HG03565 (cell line): ENCODE measurements around the gene SSX2.
"Not testable (repeated sequence)": the region's sequence is repeated elsewhere in the genome, so short reads cannot be mapped to it uniquely, and the experiment has no call there.

Experiments
- ATAC-seq: cut with Tn5 transposase; IDR thresholded peaks from one replicate; pipeline ENCODE4 v1.9.1; 2021; ENCODE audit warnings: mild to moderate bottlenecking, moderate library complexity; ENCODE audit not compliant: unreplicated experiment

SSX2 gene, protein sequence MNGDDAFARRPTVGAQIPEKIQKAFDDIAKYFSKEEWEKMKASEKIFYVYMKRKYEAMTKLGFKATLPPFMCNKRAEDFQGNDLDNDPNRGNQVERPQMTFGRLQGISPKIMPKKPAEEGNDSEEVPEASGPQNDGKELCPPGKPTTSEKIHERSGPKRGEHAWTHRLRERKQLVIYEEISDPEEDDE

DNA sequence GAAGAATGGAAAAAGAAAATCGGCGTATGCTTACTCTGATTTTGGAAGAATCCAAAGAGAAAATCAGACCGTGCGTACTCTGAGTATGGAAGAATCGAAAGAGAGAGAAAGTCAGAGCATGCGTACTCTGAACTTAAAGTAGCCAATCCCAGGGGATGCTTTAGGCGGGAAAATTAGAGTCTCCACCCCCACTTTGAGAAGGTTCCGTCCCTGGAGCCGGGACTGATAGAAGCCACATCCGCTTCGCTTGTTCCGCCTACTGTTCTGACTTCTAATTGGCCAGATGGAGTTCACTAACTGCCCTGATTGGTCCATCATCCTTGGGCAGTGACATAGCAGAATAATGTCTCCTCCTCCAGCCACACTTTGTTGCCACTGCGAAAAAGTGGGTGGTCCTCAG is at the start of gene SSX2:
TSS of gene SSX2 (minus strand) at position 101 of the 400 bp plus-strand sequence. CDS start 1,429 bp downstream, outside the sequence.
- not testable (repeated sequence) for ATAC-seq

DNA sequence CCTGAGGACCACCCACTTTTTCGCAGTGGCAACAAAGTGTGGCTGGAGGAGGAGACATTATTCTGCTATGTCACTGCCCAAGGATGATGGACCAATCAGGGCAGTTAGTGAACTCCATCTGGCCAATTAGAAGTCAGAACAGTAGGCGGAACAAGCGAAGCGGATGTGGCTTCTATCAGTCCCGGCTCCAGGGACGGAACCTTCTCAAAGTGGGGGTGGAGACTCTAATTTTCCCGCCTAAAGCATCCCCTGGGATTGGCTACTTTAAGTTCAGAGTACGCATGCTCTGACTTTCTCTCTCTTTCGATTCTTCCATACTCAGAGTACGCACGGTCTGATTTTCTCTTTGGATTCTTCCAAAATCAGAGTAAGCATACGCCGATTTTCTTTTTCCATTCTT is 44.0 kb upstream of the SSX2 start, which contains the start of gene SSX2B:
TSS of gene SSX2B (plus strand) at position 301 of the 400 bp plus-strand sequence. CDS start 1,429 bp downstream, outside the sequence.
- not testable (repeated sequence) for ATAC-seq

DNA sequence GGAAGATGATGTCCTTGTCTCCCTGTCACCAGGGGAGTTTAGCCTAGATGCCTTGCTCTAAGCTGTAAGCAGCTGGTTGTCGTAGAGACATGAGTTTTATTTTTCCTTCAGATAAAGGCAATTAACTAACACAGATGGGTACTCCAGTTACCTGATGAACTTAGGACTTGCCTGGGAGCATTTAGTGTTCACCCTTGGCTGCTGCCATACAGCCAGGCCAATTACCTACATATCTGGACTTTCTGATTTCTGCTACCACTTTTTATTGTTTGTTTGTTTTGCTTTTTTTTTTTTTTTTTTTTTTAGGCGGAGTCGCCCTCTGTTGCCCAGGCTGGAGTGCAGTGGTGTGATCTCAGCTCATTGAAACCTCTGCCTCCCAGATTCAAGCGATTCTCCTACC is 14.9 kb downstream of the SSX2 start:
- not testable (repeated sequence) for ATAC-seq

DNA sequence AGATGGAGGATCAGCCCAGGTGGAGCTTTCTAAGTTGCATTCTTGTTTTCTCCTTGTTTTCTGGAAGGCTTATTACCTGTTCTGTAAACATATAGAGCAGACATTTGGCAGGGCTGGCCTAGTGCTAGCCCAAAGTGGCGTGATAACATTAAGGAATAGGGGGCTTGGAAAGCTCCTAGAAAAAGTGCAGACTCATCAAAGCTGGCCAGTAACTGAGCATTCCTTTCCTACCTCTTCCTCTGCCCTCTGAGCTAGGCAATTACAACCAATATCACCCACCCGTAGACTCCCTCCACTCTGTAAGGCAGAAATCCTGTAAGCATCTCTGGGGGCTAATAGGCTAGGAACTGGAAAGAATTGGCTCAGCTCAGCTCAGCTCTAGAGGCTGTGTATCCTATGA is 44.8 kb downstream of the SSX2 start:
- ATAC-seq = not testable (repeated sequence)

DNA sequence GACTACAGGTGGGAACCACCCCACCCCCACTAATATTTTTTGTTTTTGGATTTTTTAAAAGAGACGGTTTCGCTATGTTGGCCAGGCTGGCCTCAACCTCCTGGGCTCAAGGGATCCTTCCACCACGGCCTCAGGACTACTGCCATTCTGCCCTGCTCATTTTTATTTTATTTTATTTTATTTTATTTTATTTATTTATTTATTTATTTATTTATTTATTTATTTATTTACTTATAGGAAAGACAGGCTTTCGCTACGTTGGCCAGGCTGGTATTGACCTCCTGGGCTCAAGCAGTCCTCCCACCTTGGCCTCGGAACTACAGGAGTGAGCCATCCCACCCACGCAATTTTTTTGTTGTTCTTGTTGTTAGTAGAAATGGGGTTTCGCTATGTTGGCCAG is 51.5 kb downstream of the SSX2 start:
- ATAC-seq = not testable (repeated sequence)

DNA sequence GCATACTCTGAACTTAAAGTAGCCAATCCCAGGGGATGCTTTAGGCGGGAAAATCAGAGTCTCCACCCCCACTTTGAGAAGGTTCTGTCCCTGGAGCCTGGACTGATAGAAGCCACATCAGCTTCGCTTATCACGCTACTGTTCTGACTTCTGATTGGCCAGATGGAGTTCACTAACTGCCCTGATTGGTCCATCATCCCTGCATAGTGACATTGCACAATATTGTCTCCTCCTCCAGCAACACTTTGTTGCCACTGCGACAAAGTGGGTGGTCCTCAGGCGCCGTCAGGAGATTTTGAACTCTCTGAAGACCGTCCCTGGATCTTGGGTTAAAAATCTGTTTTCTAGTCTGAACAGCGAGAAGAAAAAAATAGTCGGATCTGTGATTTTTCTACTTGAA is 52.2 kb downstream of the SSX2 start, which contains the start of gene SSX7:
TSS of gene SSX7 (minus strand) at position 101 of the 400 bp plus-strand sequence. CDS start 1,428 bp downstream, outside the sequence.
- ATAC-seq = not testable (repeated sequence)

DNA sequence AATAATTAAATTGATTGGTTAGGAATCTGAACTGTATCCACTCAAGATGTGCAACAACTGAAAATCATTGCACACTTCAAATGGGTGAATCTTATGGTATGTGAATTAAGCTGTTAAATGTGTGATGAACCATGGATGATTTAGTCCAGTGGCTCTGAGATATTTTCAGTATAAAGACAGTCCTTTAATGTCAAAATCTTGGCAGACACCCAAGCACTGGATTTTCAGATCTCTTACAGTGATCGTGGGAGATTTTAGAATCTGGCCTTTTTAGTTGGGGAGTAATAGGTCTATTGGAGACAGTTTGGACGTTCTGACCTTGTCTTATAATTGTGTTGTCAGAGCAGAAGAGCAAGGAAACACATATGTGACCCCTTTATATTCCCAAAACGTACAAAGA is 56.3 kb downstream of the SSX2 start:
- ATAC-seq = not testable (repeated sequence)

DNA sequence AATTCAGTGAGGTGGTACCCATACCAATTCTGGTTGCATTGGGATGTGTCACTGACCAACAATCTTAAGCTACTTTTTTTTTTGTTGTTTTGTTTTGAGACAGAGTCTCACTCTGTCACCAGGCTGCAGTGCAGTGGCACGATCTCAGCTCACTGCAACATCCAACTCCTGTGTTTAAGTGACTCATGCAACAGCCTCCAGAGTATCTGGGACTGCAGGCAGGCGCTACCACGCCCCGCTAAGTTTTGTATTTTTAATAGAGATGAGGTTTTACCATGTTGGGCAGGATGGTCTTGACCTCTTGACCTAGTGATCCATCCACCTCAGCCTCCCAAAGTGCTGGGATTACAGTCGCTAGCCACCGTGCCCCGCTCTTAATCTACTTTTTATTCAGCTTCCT is 58.0 kb downstream of the SSX2 start:
- not testable (repeated sequence) for ATAC-seq
